ENCODE results near the gene SRSF1. TPM values are rescaled to one million over a fixed set of nuclear protein-coding genes. Genes with fewer than 3 reads are reported as not detected.
"Not testable (repeated sequence)": the region's sequence is repeated elsewhere in the genome, so short reads cannot be mapped to it uniquely, and the experiment has no call there.

The SRSF1 gene
- total and polyA plus RNA-seq, 7 donors: 61.2 to 141 (median 98.8) TPM

GRCh38 chr17:57976594-57976993 lies 30.5 kb downstream of the SRSF1 start:
- DNase-seq (no peak), ATAC-seq (peak in 1 of 4 donors; percentile 45)
- intact Hi-C loops (cut with DNase I): no loop called here
- no peak for TF ChIP-seq CTCF (IDR thresholded peaks at IDR 0.05)
- H3K4me3 ChIP-seq: no peak overlapping the region
- H3K4me1 ChIP-seq: peaks cover 56% of the 10 kb centered on the region
- H3K27me3 ChIP-seq (ENCODE audit: insufficient read depth in 3 of 3, low read length in 2 of 3): no peaks in the 10 kb centered on the region
- no peaks in the 10 kb centered on the region for H3K9me3 ChIP-seq
- H3K27ac ChIP-seq: peak overlapping the region; percentile 56
- 63 to 75% (median 72%) methylated on average over 3 of the region's 3 CpGs for WGBS, 3 donors
- H3K36me3 ChIP-seq (ENCODE audit: insufficient read depth in 1 of 2, low read depth in 1 of 2): peaks cover 23 to 100% of the 10 kb centered on the region in 2 donors

GRCh38 chr17:57975044-57975443 lies 32.0 kb downstream of the SRSF1 start:
- peak overlapping the region; percentile 56 for H3K27ac ChIP-seq
- DNase-seq (no peak), ATAC-seq (peak; percentile 58 to 71 (median 70))
- WGBS, 3 donors: 21 to 31% (median 23%) methylated on average over 1 of the region's 1 CpG
- H3K27me3 ChIP-seq (ENCODE audit: insufficient read depth in 3 of 3, low read length in 2 of 3): no peaks in the 10 kb centered on the region
- no peak for TF ChIP-seq CTCF (IDR thresholded peaks at IDR 0.05)
- intact Hi-C loops (cut with DNase I): no loop called here
- H3K4me3 ChIP-seq: no peak overlapping the region
- no peaks in the 10 kb centered on the region for H3K9me3 ChIP-seq
- H3K36me3 ChIP-seq (ENCODE audit: insufficient read depth in 1 of 2, low read depth in 1 of 2): peaks cover 23 to 91% of the 10 kb centered on the region in 2 donors
- H3K4me1 ChIP-seq: peaks cover 40% of the 10 kb centered on the region

- H3K4me3 ChIP-seq; H3K9me3 ChIP-seq; intact Hi-C loops (cut with DNase I); H3K27me3 ChIP-seq (ENCODE audit: insufficient read depth in 3 of 3, low read length in 2 of 3); DNase-seq: not testable (repeated sequence)
- Histone ChIP-seq H3K4me1 (peaks cover 36% of the 10 kb centered on the region), H3K36me3 (ENCODE audit: insufficient read depth in 1 of 2, low read depth in 1 of 2) (peaks cover 23 to 83% of the 10 kb centered on the region in 2 donors), H3K27ac (peak overlapping the region; percentile 56)
- ATAC-seq: peak in 3 of 4 donors; percentile 30 to 51 (median 33)
- 72 to 81% (median 76%) methylated on average over 4 of the region's 4 CpGs for WGBS, 3 donors
These were observed 32.8 kb downstream of the SRSF1 start for GRCh38 chr17:57974053-57974824.

GRCh38 chr17:57972151-57972550 lies 34.9 kb downstream of the SRSF1 start:
- Histone ChIP-seq H3K9me3 (no peaks in the 10 kb centered on the region), H3K36me3 (ENCODE audit: insufficient read depth in 1 of 2, low read depth in 1 of 2) (peaks cover 11 to 62% of the 10 kb centered on the region in 2 donors), H3K27me3 (ENCODE audit: insufficient read depth in 3 of 3, low read length in 2 of 3) (no peaks in the 10 kb centered on the region), H3K27ac (peak overlapping the region; percentile 14), H3K4me3 (no peak overlapping the region), H3K4me1 (peaks cover 22% of the 10 kb centered on the region)
- 29 to 36% (median 35%) methylated on average over 1 of the region's 1 CpG for WGBS, 3 donors
- DNase-seq (no peak), ATAC-seq (no peak)
- no peak for TF ChIP-seq CTCF (IDR thresholded peaks at IDR 0.05)
- intact Hi-C loops (cut with DNase I): no loop called here

GRCh38 chr17:57971572-57971971 lies 35.5 kb downstream of the SRSF1 start:
- H3K4me3 ChIP-seq: no peak overlapping the region
- peaks cover 27% of the 10 kb centered on the region for H3K4me1 ChIP-seq
- H3K27me3 ChIP-seq (ENCODE audit: insufficient read depth in 3 of 3, low read length in 2 of 3): no peaks in the 10 kb centered on the region
- DNase-seq (no peak), ATAC-seq (no peak)
- H3K36me3 ChIP-seq (ENCODE audit: insufficient read depth in 1 of 2, low read depth in 1 of 2): peaks cover 7 to 57% of the 10 kb centered on the region in 2 donors
- TF ChIP-seq CTCF (IDR thresholded peaks at IDR 0.05): no peak
- H3K9me3 ChIP-seq: no peaks in the 10 kb centered on the region
- peak overlapping the region; percentile 46 for H3K27ac ChIP-seq
- 68 to 85% (median 70%) methylated on average over 10 of the region's 10 CpGs for WGBS, 3 donors
- intact Hi-C loops (cut with DNase I): no loop called here
